ENCODE measurements around the gene SMYD1. TPM values are rescaled to one million over a fixed set of nuclear protein-coding genes. Genes with fewer than 3 reads are reported as not detected.

SMYD1 gene
- total and polyA plus RNA-seq, 2 donors from 2014 or later: not detected

DNA sequence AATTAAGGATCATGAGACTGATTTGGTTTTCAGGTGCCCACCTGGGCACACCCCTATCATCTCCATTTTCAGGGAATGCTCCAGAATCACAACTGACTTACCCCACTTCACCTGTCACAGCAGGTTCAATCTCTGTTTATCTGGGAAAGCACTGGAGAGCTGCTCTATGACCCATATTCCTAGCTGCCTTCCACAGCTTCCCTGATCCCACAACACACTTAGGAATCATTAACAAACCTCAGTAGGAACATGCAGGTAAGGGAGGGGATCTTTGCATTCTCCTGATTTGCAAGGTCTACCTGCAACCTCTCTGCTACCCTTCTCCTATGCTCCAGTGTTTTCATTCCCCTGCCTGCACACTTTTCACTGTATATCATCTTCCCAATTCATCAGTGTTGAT is 79.0 kb downstream of the SMYD1 start:
- Histone ChIP-seq H3K4me3 (ENCODE audit: low read length in 3 of 3) (no peak overlapping the region), H3K27ac (ENCODE audit: low read depth in 2 of 2, low read length in 2 of 2) (no peak overlapping the region), H3K9me3 (ENCODE audit: control insufficient read depth in 2 of 3, insufficient read depth in 1 of 3, low read length in 3 of 3) (peaks cover 0 to 12% (median 4%) of the 10 kb centered on the region in 3 donors), H3K27me3 (ENCODE audit: control insufficient read depth, insufficient read depth, low read length) (no peaks in the 10 kb centered on the region), H3K36me3 (ENCODE audit: control insufficient read depth in 2 of 3, insufficient read depth in 3 of 3, low read length in 3 of 3) (no peaks in the 10 kb centered on the region), H3K9ac (ENCODE audit: low read length in 3 of 3) (no peak overlapping the region), H3K4me1 (ENCODE audit: control insufficient read depth in 2 of 3, insufficient read depth in 2 of 3, low read depth in 1 of 3, low read length in 3 of 3) (no peaks in the 10 kb centered on the region)
- intact Hi-C loops (cut with DNase I): no loop called here
- FAIRE-seq (no peak), DNase-seq (no peak)
- TF ChIP-seq, protein P1, sequence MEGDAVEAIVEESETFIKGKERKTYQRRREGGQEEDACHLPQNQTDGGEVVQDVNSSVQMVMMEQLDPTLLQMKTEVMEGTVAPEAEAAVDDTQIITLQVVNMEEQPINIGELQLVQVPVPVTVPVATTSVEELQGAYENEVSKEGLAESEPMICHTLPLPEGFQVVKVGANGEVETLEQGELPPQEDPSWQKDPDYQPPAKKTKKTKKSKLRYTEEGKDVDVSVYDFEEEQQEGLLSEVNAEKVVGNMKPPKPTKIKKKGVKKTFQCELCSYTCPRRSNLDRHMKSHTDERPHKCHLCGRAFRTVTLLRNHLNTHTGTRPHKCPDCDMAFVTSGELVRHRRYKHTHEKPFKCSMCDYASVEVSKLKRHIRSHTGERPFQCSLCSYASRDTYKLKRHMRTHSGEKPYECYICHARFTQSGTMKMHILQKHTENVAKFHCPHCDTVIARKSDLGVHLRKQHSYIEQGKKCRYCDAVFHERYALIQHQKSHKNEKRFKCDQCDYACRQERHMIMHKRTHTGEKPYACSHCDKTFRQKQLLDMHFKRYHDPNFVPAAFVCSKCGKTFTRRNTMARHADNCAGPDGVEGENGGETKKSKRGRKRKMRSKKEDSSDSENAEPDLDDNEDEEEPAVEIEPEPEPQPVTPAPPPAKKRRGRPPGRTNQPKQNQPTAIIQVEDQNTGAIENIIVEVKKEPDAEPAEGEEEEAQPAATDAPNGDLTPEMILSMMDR (IDR thresholded peaks at IDR 0.05; ENCODE audit: borderline replicate concordance, extremely low read depth, insufficient read depth): no peak

DNA sequence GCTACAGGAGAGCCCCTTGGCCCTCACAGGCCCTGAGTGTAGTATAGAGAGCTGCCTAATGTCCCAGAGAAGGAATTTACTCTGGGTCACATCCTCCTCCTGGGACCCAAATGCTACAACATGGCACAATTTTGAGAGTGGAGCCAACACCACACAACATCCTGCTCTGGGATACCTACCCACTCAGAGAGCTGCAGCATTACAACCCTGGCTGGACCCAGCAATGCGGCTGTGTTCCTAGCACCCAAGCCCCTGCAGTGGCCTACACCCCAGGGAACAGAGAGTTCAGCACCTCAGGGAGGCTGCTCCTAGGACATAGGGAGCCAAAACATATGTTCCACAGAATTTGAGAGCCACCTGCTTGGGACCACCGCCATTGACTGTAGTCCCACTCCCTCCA is 79.5 kb downstream of the SMYD1 start:
- H3K4me1 ChIP-seq (ENCODE audit: control insufficient read depth in 2 of 3, insufficient read depth in 2 of 3, low read depth in 1 of 3, low read length in 3 of 3): no peaks in the 10 kb centered on the region
- H3K27ac ChIP-seq (ENCODE audit: low read depth in 2 of 2, low read length in 2 of 2): no peak overlapping the region
- H3K9me3 ChIP-seq (ENCODE audit: control insufficient read depth in 2 of 3, insufficient read depth in 1 of 3, low read length in 3 of 3): peaks cover 0 to 12% (median 4%) of the 10 kb centered on the region in 3 donors
- no peaks in the 10 kb centered on the region for H3K27me3 ChIP-seq (ENCODE audit: control insufficient read depth, insufficient read depth, low read length)
- intact Hi-C loops (cut with DNase I): no loop called here
- H3K4me3 ChIP-seq (ENCODE audit: low read length in 3 of 3): no peak overlapping the region
- no peaks in the 10 kb centered on the region for H3K36me3 ChIP-seq (ENCODE audit: control insufficient read depth in 2 of 3, insufficient read depth in 3 of 3, low read length in 3 of 3)
- no peak overlapping the region for H3K9ac ChIP-seq (ENCODE audit: low read length in 3 of 3)
- TF ChIP-seq, protein P1 (IDR thresholded peaks at IDR 0.05; ENCODE audit: borderline replicate concordance, extremely low read depth, insufficient read depth): no peak
- no peak for DNase-seq
- FAIRE-seq: no peak

DNA sequence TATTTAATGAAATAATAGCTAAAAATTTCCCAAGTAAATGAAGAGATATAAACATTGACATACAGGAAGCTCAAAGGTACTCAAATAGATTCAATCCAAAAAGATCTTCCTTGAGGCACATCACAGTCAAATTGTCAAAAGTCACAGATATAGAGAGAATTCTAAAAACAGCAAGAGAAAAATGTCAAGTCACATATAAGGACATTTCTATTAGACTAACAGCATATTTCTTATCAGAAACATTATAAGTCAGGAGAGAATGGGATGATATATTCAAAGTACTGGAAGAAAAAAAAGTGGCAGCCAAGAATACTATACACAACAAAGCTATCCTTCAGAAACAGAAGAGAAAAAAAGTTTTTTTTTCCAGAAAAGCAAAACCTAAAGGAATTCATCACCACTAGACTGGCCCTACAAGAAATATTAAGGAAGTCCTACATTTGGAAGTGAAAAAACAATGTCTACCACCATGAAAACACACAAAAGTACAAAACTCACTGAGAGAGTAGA is 81.4 kb downstream of the SMYD1 start:
- intact Hi-C loops (cut with DNase I): no loop called here
- DNase-seq (no peak), FAIRE-seq (no peak)
- Histone ChIP-seq H3K4me3 (ENCODE audit: low read length in 3 of 3) (no peak overlapping the region), H3K9me3 (ENCODE audit: control insufficient read depth in 2 of 3, insufficient read depth in 1 of 3, low read length in 3 of 3) (peaks cover 0 to 17% (median 4%) of the 10 kb centered on the region in 3 donors), H3K27me3 (ENCODE audit: control insufficient read depth, insufficient read depth, low read length) (no peaks in the 10 kb centered on the region), H3K27ac (ENCODE audit: low read depth in 2 of 2, low read length in 2 of 2) (no peak overlapping the region), H3K9ac (ENCODE audit: low read length in 3 of 3) (no peak overlapping the region), H3K36me3 (ENCODE audit: control insufficient read depth in 2 of 3, insufficient read depth in 3 of 3, low read length in 3 of 3) (no peaks in the 10 kb centered on the region), H3K4me1 (ENCODE audit: control insufficient read depth in 2 of 3, insufficient read depth in 2 of 3, low read depth in 1 of 3, low read length in 3 of 3) (no peaks in the 10 kb centered on the region)
- TF ChIP-seq, protein P1 (IDR thresholded peaks at IDR 0.05; ENCODE audit: borderline replicate concordance, extremely low read depth, insufficient read depth): no peak

DNA sequence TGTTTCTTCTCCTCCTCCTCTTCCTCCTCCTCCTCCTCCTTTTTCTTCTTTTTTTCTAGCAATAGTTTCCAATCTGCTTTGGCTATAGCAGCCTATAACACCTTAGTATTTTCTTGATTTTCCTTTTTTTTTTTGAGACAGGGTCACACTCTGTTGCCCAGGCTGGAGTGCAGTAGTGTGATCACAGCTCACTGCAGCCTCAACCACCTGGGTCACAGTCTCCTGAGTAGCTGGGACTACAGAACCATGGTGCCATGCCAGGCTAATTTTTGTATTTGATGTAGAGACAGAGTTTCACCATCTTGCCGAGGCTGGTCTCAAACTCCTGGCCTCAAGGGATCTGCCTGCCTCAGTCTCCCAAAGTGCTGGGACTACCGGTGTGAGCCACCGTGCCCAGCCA is 91.9 kb downstream of the SMYD1 start:
- Histone ChIP-seq H3K4me1 (ENCODE audit: control insufficient read depth in 2 of 3, insufficient read depth in 2 of 3, low read depth in 1 of 3, low read length in 3 of 3) (peaks cover 0 to 4% (median 0%) of the 10 kb centered on the region in 3 donors), H3K4me3 (ENCODE audit: low read length in 3 of 3) (no peak overlapping the region), H3K27ac (ENCODE audit: low read depth in 2 of 2, low read length in 2 of 2) (no peak overlapping the region), H3K9ac (ENCODE audit: low read length in 3 of 3) (no peak overlapping the region), H3K36me3 (ENCODE audit: control insufficient read depth in 2 of 3, insufficient read depth in 3 of 3, low read length in 3 of 3) (no peaks in the 10 kb centered on the region), H3K27me3 (ENCODE audit: control insufficient read depth, insufficient read depth, low read length) (no peaks in the 10 kb centered on the region), H3K9me3 (ENCODE audit: control insufficient read depth in 2 of 3, insufficient read depth in 1 of 3, low read length in 3 of 3) (no peaks in the 10 kb centered on the region)
- DNase-seq (no peak), FAIRE-seq (no peak)
- TF ChIP-seq, protein P1 (IDR thresholded peaks at IDR 0.05; ENCODE audit: borderline replicate concordance, extremely low read depth, insufficient read depth): no peak
- intact Hi-C loops (cut with DNase I): no loop called here
